Prostate gland (tissue), 2 donors: Measurements from ENCODE around the gene CYTH4. TPM values are rescaled to one million over a fixed set of nuclear protein-coding genes. Genes with fewer than 3 reads are reported as not detected.
A peak's percentile ranks its signal among the peaks of the same experiment; 100 is the strongest.
"Not testable (repeated sequence)": the region's sequence is repeated elsewhere in the genome, so short reads cannot be mapped to it uniquely, and the experiment has no call there.

Experiments used
- DNase-seq: peaks from one replicate; pipeline ENCODE4 v3.0.0-alpha.2; 2019; ENCODE audit warnings: low spot score
- H3K27ac ChIP-seq, 2 donors: fragments of 200-600 bp; sonication (generic); 2 replicates each; pipeline ENCODE4 v1.5.1; 2017 to 2019
- H3K27me3 ChIP-seq: fragments of 200-600 bp; sonication (generic); replicated peaks from 2 replicates; pipeline ENCODE4 v1.5.1; 2019; ENCODE audit not compliant: insufficient read depth
- H3K36me3 ChIP-seq, 2 donors: fragments of 200-600 bp; sonication (generic); 1 replicate in 1 of 2; 2 replicates in 1 of 2; pipeline versions ENCODE4 v1.5.1 to v1.8.1; 2017 to 2019
- H3K4me1 ChIP-seq: fragments of 200-600 bp; sonication (generic); replicated peaks from 2 replicates; pipeline ENCODE4 v1.5.1; 2019
- H3K4me3 ChIP-seq, 2 donors: fragments of 200-600 bp; sonication (generic); 2 replicates each; pipeline ENCODE4 v1.5.1; 2017 to 2019
- H3K9me3 ChIP-seq: fragments of 200-600 bp; sonication (generic); 2 replicates; pipeline ENCODE4 v1.5.1; 2017
- CTCF ChIP-seq, 4 experiments: fragments of 200-600 bp in 2 of 4; fragments of 450-650 bp in 2 of 4; sonication (generic) in 2 of 4; IDR thresholded peaks; 1 replicate in 3 of 4; 2 replicates in 1 of 4; pipeline ENCODE4 v1.5.1; 2016 to 2019; ENCODE audit warnings: antibody characterized with exemption in 4 of 4, mild to moderate bottlenecking in 2 of 4, moderate library complexity in 2 of 4
- POLR2A ChIP-seq: fragments of 450-650 bp; IDR thresholded peaks from one replicate; pipeline ENCODE4 v1.6.1; 2016; ENCODE audit warnings: antibody characterized with exemption, mild to moderate bottlenecking
- POLR2AphosphoS5 ChIP-seq: sonication (generic); formaldehyde crosslinking; IDR thresholded peaks from one replicate; pipeline ENCODE4 v1.6.1; 2017; ENCODE audit warnings: antibody characterized with exemption
- WGBS: methylation state at CpG from one replicate; pipeline ENCODE4 v1.1.5; 2018; 5-methylcytosine and 5-hydroxymethylcytosine counted together
- intact Hi-C: fragments of 100-400 bp; cut with DNase I; formaldehyde crosslinking; loops from one replicate; pipeline ENCODE4 v1.14.2; 2022
- total RNA-seq, 2 donors: library from RNA; depleted of rRNA; stranded (reverse); fragments of >200 nt; gene quantifications; one replicate each; pipeline ENCODE4 v1.1.0, GENCODE V29; 2016

CYTH4 gene
- total RNA-seq: 1 to 10 TPM; 4.7 to 5.5 TPM

- no peak for DNase-seq
- WGBS: 25% methylated on average over 12 of the region's 12 CpGs
- peaks cover 4% of the 10 kb centered on the region for H3K27me3 ChIP-seq
- H3K36me3 ChIP-seq: no peaks in the 10 kb centered on the region
- no peaks in the 10 kb centered on the region for H3K9me3 ChIP-seq
- intact Hi-C loops: no loop called here
- no peaks in the 10 kb centered on the region for H3K4me1 ChIP-seq
- no peak within 1 kb of the TSS for H3K27ac ChIP-seq
- TF ChIP-seq POLR2A: no peak
- TF ChIP-seq CTCF (IDR thresholded peaks at IDR 0.05): no peak
- no peak for TF ChIP-seq POLR2AphosphoS5
- H3K4me3 ChIP-seq: peak within 1 kb of the TSS; percentile 4 to 12
Observed at GRCh38 chr22:37282385-37282677, at the start of gene CYTH4. TSS of gene CYTH4 (plus strand) at chr22:37282508. CDS start at chr22:37282570, 62 bp downstream.

- H3K4me3 ChIP-seq, H3K4me1 ChIP-seq, H3K27ac ChIP-seq, DNase-seq, H3K36me3 ChIP-seq, H3K27me3 ChIP-seq, intact Hi-C loops, H3K9me3 ChIP-seq: not testable (repeated sequence)
- 93% methylated on average over 12 of the region's 12 CpGs for WGBS
Observed at GRCh38 chr22:37233371-37233750, 48.9 kb upstream of the CYTH4 start.

- WGBS: 56% methylated on average over 25 of the region's 27 CpGs
- Histone ChIP-seq H3K4me3 (no peak overlapping the region), H3K27ac (no peak overlapping the region), H3K9me3 (no peaks in the 10 kb centered on the region), H3K27me3 (no peaks in the 10 kb centered on the region), H3K4me1 (no peaks in the 10 kb centered on the region), H3K36me3 (no peaks in the 10 kb centered on the region)
- intact Hi-C loops: no loop called here
- no peak for DNase-seq
- no peak for TF ChIP-seq POLR2A
- no peak for TF ChIP-seq POLR2AphosphoS5
- no peak for TF ChIP-seq CTCF (IDR thresholded peaks at IDR 0.05)
Observed at GRCh38 chr22:37233751-37234631, 48.3 kb upstream of the CYTH4 start.

GRCh38 chr22:37234736-37235711 lies 47.3 kb upstream of the CYTH4 start:
- Histone ChIP-seq H3K9me3 (no peaks in the 10 kb centered on the region), H3K27ac (no peak overlapping the region), H3K4me3 (no peak overlapping the region), H3K36me3 (no peaks in the 10 kb centered on the region), H3K4me1 (no peaks in the 10 kb centered on the region), H3K27me3 (no peaks in the 10 kb centered on the region)
- 83% methylated on average over 16 of the region's 16 CpGs for WGBS
- intact Hi-C loops: no loop called here
- no peak for TF ChIP-seq POLR2AphosphoS5
- no peak for TF ChIP-seq CTCF (IDR thresholded peaks at IDR 0.05)
- no peak for TF ChIP-seq POLR2A
- no peak for DNase-seq

- Histone ChIP-seq H3K4me1 (no peaks in the 10 kb centered on the region), H3K27ac (no peak overlapping the region), H3K36me3 (no peaks in the 10 kb centered on the region), H3K27me3 (no peaks in the 10 kb centered on the region), H3K9me3 (no peaks in the 10 kb centered on the region), H3K4me3 (no peak overlapping the region)
- no peak for DNase-seq
- intact Hi-C loops: no loop called here
- TF ChIP-seq POLR2A: no peak
- TF ChIP-seq POLR2AphosphoS5: no peak
- no peak for TF ChIP-seq CTCF (IDR thresholded peaks at IDR 0.05)
- 91% methylated on average over 3 of the region's 3 CpGs for WGBS
Observed at GRCh38 chr22:37235897-37236607, 46.3 kb upstream of the CYTH4 start.
